Stomach (tissue), 9 donors: Measurements from ENCODE around the gene IPO11. TPM values are rescaled to one million over a fixed set of nuclear protein-coding genes. Genes with fewer than 3 reads are reported as not detected.
"Not testable (repeated sequence)": the region's sequence is repeated elsewhere in the genome, so short reads cannot be mapped to it uniquely, and the experiment has no call there.

Experiments used
- DNase-seq, 2 donors: peaks; one replicate each; pipeline versions ENCODE4 v3.0.0 to v3.0.0-alpha.2; 2013 to 2019
- H3K27ac ChIP-seq, 5 donors: fragments of 200-600 bp in 4 of 5; sonication (generic) in 4 of 5; one replicate each; pipeline ENCODE4 v1.5.1; 2013 to 2019; ENCODE audit warnings: mild to moderate bottlenecking in 1 of 5, moderate library complexity in 1 of 5
- H3K27me3 ChIP-seq, 3 donors: fragments of 200-600 bp; sonication (generic); one replicate each; pipeline ENCODE4 v1.5.1; 2017 to 2019; ENCODE audit warnings: mixed run types in 1 of 3
- H3K36me3 ChIP-seq, 4 donors: fragments of 200-600 bp; sonication (generic); 1 replicate in 3 of 4; 2 replicates in 1 of 4; pipeline ENCODE4 v1.5.1; 2016 to 2019
- H3K4me1 ChIP-seq, 4 donors: fragments of 200-600 bp; sonication (generic); one replicate each; pipeline ENCODE4 v1.5.1; 2016 to 2019
- H3K4me3 ChIP-seq, 4 donors: fragments of 200-600 bp; sonication (generic) in 3 of 4; one replicate each; pipeline ENCODE4 v1.5.1; 2016 to 2019; ENCODE audit warnings: mild to moderate bottlenecking in 1 of 4
- H3K9me3 ChIP-seq, 4 donors: fragments of 200-600 bp; sonication (generic); one replicate each; pipeline ENCODE4 v1.5.1; 2016 to 2019
- EP300 ChIP-seq: sonication (generic); formaldehyde crosslinking; IDR thresholded peaks from one replicate; pipeline ENCODE4 v1.6.1; 2017; ENCODE audit warnings: antibody characterized with exemption
- POLR2A ChIP-seq, 4 donors: fragments of 450-650 bp; IDR thresholded peaks; one replicate each; pipeline ENCODE4 v1.6.1; 2016; ENCODE audit warnings: antibody characterized with exemption in 4 of 4, control low read depth in 2 of 4, mild to moderate bottlenecking in 1 of 4, moderate library complexity in 1 of 4
- POLR2AphosphoS5 ChIP-seq, 3 donors: sonication (generic); formaldehyde crosslinking; IDR thresholded peaks; one replicate each; pipeline ENCODE4 v1.6.1; 2016; ENCODE audit warnings: antibody characterized with exemption in 3 of 3
- WGBS, 5 donors: extraction: QIAGEN DNeasy Blood & Tissue Kit in 3 of 5; methylation state at CpG; one replicate each; pipeline versions ENCODE4 v1.1.5 to v1.1.7; 2013 to 2018; 5-methylcytosine and 5-hydroxymethylcytosine counted together
- intact Hi-C: fragments of 100-400 bp; cut with DNase I; formaldehyde crosslinking; loops from one replicate; pipeline ENCODE4 v1.15.1; 2023; ENCODE audit warnings: low total_unique reads
- polyA plus RNA-seq, 3 donors: library from polyadenylated mRNA; stranded (reverse); fragments of 200-250 nt; gene quantifications; one replicate each; pipeline ENCODE4 v1.2.3, GENCODE V29; 2013
- total RNA-seq, 5 donors: library from RNA; depleted of rRNA; stranded (reverse); fragments of >200 nt; gene quantifications; one replicate each; pipeline versions ENCODE4 v1.1.0 to v1.2.3, GENCODE V29; 2014 to 2016
- TF ChIP-seq, protein P1 (sequence below), 7 experiments: fragments of 450-650 bp in 4 of 7; fragments of 200-600 bp in 3 of 7; sonication (generic) in 3 of 7; IDR thresholded peaks; one replicate each; pipeline ENCODE4 v1.5.1; 2016 to 2019; ENCODE audit warnings: antibody characterized with exemption in 7 of 7, control low read depth in 2 of 7, mild to moderate bottlenecking in 1 of 7
- donor health status: healthy with polysubstance abuse.
- donor health status: Bipolar disorder and iron deficiency.
- donor health status: healthy.

IPO11 gene
- total and polyA plus RNA-seq, 8 donors, result 8.0 to 37.5 (median 9.8) TPM

DNA sequence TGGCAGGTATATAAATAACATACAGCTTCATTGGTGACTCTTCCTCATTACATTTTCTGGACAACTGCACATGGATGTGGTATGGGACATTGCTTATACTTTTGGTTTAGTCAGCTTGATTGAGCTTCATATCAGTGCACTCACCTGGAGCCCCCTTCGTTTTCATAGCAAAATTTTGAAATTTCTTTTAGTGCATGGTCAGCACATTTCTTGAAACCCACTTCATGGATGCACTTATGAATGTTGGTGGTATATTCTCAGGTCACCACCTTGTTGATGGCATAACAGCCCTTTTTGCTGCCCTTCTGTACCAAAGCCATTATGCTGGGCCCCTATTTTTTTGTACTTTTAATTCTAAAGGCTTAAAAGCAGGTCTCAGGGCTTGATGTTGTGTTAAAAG, 149.3 kb downstream of the IPO11 start:
- H3K4me1 ChIP-seq, result no peaks in the 10 kb centered on the region
- 91 to 100% (median 96%) methylated on average over 1 of the region's 1 CpG for WGBS, 5 donors
- peaks cover 0 to 55% (median 38%) of the 10 kb centered on the region in 4 donors for H3K36me3 ChIP-seq
- no peak for DNase-seq
- H3K4me3 ChIP-seq, result no peak overlapping the region
- no peak overlapping the region for H3K27ac ChIP-seq
- H3K9me3 ChIP-seq, result peaks cover 0 to 7% (median 0%) of the 10 kb centered on the region in 4 donors
- intact Hi-C loops, result no loop called here
- H3K27me3 ChIP-seq, result no peaks in the 10 kb centered on the region
- TF ChIP-seq, protein P1, sequence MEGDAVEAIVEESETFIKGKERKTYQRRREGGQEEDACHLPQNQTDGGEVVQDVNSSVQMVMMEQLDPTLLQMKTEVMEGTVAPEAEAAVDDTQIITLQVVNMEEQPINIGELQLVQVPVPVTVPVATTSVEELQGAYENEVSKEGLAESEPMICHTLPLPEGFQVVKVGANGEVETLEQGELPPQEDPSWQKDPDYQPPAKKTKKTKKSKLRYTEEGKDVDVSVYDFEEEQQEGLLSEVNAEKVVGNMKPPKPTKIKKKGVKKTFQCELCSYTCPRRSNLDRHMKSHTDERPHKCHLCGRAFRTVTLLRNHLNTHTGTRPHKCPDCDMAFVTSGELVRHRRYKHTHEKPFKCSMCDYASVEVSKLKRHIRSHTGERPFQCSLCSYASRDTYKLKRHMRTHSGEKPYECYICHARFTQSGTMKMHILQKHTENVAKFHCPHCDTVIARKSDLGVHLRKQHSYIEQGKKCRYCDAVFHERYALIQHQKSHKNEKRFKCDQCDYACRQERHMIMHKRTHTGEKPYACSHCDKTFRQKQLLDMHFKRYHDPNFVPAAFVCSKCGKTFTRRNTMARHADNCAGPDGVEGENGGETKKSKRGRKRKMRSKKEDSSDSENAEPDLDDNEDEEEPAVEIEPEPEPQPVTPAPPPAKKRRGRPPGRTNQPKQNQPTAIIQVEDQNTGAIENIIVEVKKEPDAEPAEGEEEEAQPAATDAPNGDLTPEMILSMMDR (IDR thresholded peaks at IDR 0.05), result no peak
- TF ChIP-seq EP300 (no peak), POLR2AphosphoS5 (IDR thresholded peaks at IDR 0.05) (no peak), POLR2A (IDR thresholded peaks at IDR 0.05) (no peak)

DNA sequence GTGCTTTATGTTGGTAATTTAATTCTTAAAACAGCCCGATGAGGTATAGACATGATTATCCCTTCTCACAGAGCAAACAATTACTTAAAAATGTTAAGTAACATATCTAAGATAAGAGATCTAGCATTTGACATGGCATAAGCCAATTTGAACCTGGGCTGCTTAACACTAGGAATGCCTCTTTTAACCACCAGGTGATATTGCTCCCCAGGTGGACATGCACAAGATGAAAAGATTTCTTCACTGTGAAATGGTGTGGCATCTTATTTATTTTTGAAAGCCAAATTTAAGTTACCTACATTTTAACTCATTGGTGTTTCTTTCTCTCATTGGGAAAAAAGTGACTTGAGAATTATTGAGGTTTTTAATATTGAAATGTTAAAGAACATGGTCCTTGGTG, 150.3 kb downstream of the IPO11 start:
- H3K9me3 ChIP-seq, result peaks cover 0 to 14% (median 4%) of the 10 kb centered on the region in 4 donors
- TF ChIP-seq POLR2AphosphoS5 (IDR thresholded peaks at IDR 0.05) (no peak), POLR2A (IDR thresholded peaks at IDR 0.05) (no peak), EP300 (no peak)
- TF ChIP-seq, protein P1 (IDR thresholded peaks at IDR 0.05), result no peak
- peaks cover 0 to 65% (median 43%) of the 10 kb centered on the region in 4 donors for H3K36me3 ChIP-seq

DNA sequence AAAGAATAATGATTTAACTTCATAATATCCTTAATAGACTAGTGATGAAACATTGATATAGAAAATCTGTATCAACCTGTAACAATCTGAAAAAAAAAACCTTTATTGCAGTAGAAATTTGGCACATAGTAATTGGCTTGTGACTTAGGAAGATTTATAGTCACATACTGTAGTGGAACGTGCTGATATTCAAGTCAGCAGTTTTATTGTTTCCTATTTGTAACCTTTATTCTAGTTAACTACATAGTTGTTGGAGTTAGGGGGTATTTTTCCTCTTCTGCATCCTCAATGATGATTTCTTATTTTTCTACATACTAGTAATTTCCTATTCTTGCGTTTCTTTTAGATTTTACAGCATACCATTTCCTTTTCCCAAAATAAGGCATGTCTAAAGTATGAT, 151.5 kb downstream of the IPO11 start:
- Histone ChIP-seq H3K4me3 (no peak overlapping the region), H3K9me3 (peaks cover 0 to 17% (median 8%) of the 10 kb centered on the region in 4 donors), H3K27me3 (no peaks in the 10 kb centered on the region), H3K27ac (no peak overlapping the region), H3K36me3 (peaks cover 0 to 69% (median 45%) of the 10 kb centered on the region in 4 donors), H3K4me1 (no peaks in the 10 kb centered on the region)
- no peak for DNase-seq
- TF ChIP-seq EP300, result no peak
- TF ChIP-seq, protein P1 (IDR thresholded peaks at IDR 0.05), result no peak
- TF ChIP-seq POLR2A (IDR thresholded peaks at IDR 0.05), result no peak
- no peak for TF ChIP-seq POLR2AphosphoS5 (IDR thresholded peaks at IDR 0.05)
- intact Hi-C loops, result no loop called here
- WGBS, 5 donors, result 80 to 96% (median 85%) methylated on average over 2 of the region's 2 CpGs

More for the DNA sequence above, 150.3 kb downstream of the IPO11 start:
- DNase-seq, result no peak
- H3K4me3 ChIP-seq, result no peak overlapping the region
- no peak overlapping the region for H3K27ac ChIP-seq
- intact Hi-C loops, result no loop called here
- WGBS, 5 donors, result 49 to 80% (median 72%) methylated on average over 1 of the region's 1 CpG
- no peaks in the 10 kb centered on the region for H3K27me3 ChIP-seq
- H3K4me1 ChIP-seq, result no peaks in the 10 kb centered on the region

DNA sequence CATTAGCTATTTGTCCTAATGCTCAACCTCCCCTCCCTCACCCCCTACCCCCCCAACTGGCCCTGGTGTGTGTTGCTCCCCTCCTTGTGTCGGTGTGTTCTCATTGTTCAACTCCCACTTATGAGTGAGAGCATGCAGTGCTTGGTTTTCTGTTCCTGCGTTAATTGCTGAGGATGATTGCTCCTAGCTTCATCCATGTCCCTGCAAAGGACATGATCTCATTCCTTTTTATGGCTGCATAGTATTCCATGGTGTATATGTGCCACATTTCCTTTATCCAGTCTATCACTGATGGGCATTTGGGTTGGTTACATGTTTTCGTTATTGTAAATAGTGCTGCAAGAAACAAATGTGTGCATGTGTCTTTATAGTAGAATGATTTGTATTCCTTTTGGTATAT, 153.2 kb downstream of the IPO11 start:
- H3K27ac ChIP-seq, DNase-seq, H3K4me3 ChIP-seq, H3K27me3 ChIP-seq, H3K4me1 ChIP-seq, intact Hi-C loops: not testable (repeated sequence)
- 63 to 100% (median 81%) methylated on average over 3 of the region's 3 CpGs for WGBS, 5 donors
- H3K9me3 ChIP-seq, result peaks cover 0 to 17% (median 8%) of the 10 kb centered on the region in 4 donors
- peaks cover 0 to 65% (median 34%) of the 10 kb centered on the region in 4 donors for H3K36me3 ChIP-seq

DNA sequence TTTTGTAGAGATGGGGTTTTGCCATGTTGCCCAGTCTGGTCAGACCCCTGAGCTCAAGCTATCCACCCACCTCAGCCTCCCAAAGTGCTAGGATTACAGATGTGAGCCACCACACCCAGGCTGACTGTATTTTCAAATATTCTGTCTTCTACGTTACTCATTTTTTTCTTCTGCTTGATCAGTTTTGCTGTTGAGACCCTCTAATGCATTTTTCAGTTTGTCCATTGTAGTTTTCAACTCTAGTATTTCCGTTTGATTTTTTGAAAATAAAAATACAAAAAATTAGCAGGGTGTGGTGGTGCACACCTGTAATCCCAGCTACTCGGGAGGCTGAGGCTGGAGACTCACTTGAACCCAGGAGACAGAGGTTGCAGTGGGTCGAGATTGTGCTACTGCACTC, 155.6 kb downstream of the IPO11 start:
- TF ChIP-seq, protein P1 (IDR thresholded peaks at IDR 0.05), result no peak
- no peak for TF ChIP-seq POLR2A (IDR thresholded peaks at IDR 0.05)
- no peak for TF ChIP-seq EP300
- TF ChIP-seq POLR2AphosphoS5 (IDR thresholded peaks at IDR 0.05), result no peak

More for the DNA sequence above, 155.6 kb downstream of the IPO11 start:
- H3K27ac ChIP-seq, result no peak overlapping the region
- intact Hi-C loops, result no loop called here
- 93 to 98% (median 98%) methylated on average over 4 of the region's 4 CpGs for WGBS, 5 donors
- H3K4me1 ChIP-seq, result no peaks in the 10 kb centered on the region
- DNase-seq, result no peak
- peaks cover 0 to 49% (median 26%) of the 10 kb centered on the region in 4 donors for H3K36me3 ChIP-seq
- peaks cover 0 to 17% (median 8%) of the 10 kb centered on the region in 4 donors for H3K9me3 ChIP-seq
- no peak overlapping the region for H3K4me3 ChIP-seq
- H3K27me3 ChIP-seq, result no peaks in the 10 kb centered on the region
